ENCODE results near the gene LRP5.

- TF ChIP-seq CTCF (IDR thresholded peaks at IDR 0.05) (no peak), POLR2A (IDR thresholded peaks at IDR 0.05) (no peak), POLR2AphosphoS5 (IDR thresholded peaks at IDR 0.05; ENCODE audit: insufficient read depth in 1 of 2, low read depth in 1 of 2) (no peak)
These were observed 29.5 kb upstream of the LRP5 start for GRCh38 chr11:68282861-68283230.

Data from vagina (tissue), 2 donors.